Measurements from ENCODE around the gene ITCH. TPM values are rescaled to one million over a fixed set of nuclear protein-coding genes. Genes with fewer than 3 reads are reported as not detected.

The ITCH gene
- polyA plus RNA-seq, 1 donor from 2014 or later: 39.5 TPM

- Histone ChIP-seq H2AFZ (ENCODE audit: low read depth, low read length) (no peak overlapping the region), H3F3A (ENCODE audit: insufficient read depth, low read length, poor library complexity, severe bottlenecking) (no peaks in the 10 kb centered on the region), H3K27ac (ENCODE audit: low read length) (no peak overlapping the region), H3K4me3 (ENCODE audit: low read length) (no peak overlapping the region), H3K9me2 (ENCODE audit: insufficient read depth, low read length) (no peaks in the 10 kb centered on the region), H3K9me3 (ENCODE audit: low read length) (no peaks in the 10 kb centered on the region), H4K20me1 (ENCODE audit: insufficient read depth) (no peaks in the 10 kb centered on the region), H3K27me3 (ENCODE audit: insufficient read depth, low read depth, low read length) (no peaks in the 10 kb centered on the region), H3K36me3 (ENCODE audit: insufficient read depth, low read length) (no peaks in the 10 kb centered on the region), H3K79me2 (replicated peaks; ENCODE audit: insufficient read depth, low read length) (peaks cover 9% of the 10 kb centered on the region), H3K4me2 (ENCODE audit: low read length) (no peak overlapping the region), H3K9ac (ENCODE audit: low read length) (no peak overlapping the region)
- TF ChIP-seq RAD21 (conservative IDR thresholded peaks at IDR 0.05) (no peak), REST (IDR thresholded peaks at IDR 0.05; ENCODE audit: borderline replicate concordance) (no peak), MXI1 (conservative IDR thresholded peaks at IDR 0.05; ENCODE audit: poor library complexity, severe bottlenecking) (no peak), POLR2AphosphoS5 (IDR thresholded peaks at IDR 0.05) (no peak), CTCF (IDR thresholded peaks at IDR 0.05; ENCODE audit: poor library complexity, severe bottlenecking) (no peak), SMC3 (conservative IDR thresholded peaks at IDR 0.05; ENCODE audit: poor library complexity) (no peak), EZH2 (IDR thresholded peaks at IDR 0.05; ENCODE audit: borderline replicate concordance, insufficient read depth, low read length, poor library complexity, severe bottlenecking) (no peak), TAF1 (IDR thresholded peaks at IDR 0.05; ENCODE audit: low read depth) (no peak), EP300 (conservative IDR thresholded peaks at IDR 0.05; ENCODE audit: poor library complexity, severe bottlenecking) (no peak)
These were observed 40.2 kb downstream of the ITCH start for GRCh38 chr20:34403063-34403827.

GRCh38 chr20:34403908-34404307 lies 40.8 kb downstream of the ITCH start:
- no peak overlapping the region for H3K27ac ChIP-seq (ENCODE audit: low read length)
- H3K79me2 ChIP-seq (replicated peaks; ENCODE audit: insufficient read depth, low read length): peaks cover 6% of the 10 kb centered on the region

More at GRCh38 chr20:34403908-34404307, 40.8 kb downstream of the ITCH start:
- H3K9ac ChIP-seq (ENCODE audit: low read length): no peak overlapping the region
- no peaks in the 10 kb centered on the region for H3K36me3 ChIP-seq (ENCODE audit: insufficient read depth, low read length)
- H3K4me3 ChIP-seq (ENCODE audit: low read length): no peak overlapping the region
- H2AFZ ChIP-seq (ENCODE audit: low read depth, low read length): no peak overlapping the region
- H3K9me2 ChIP-seq (ENCODE audit: insufficient read depth, low read length): no peaks in the 10 kb centered on the region
- H3K9me3 ChIP-seq (ENCODE audit: low read length): no peaks in the 10 kb centered on the region
- no peaks in the 10 kb centered on the region for H3F3A ChIP-seq (ENCODE audit: insufficient read depth, low read length, poor library complexity, severe bottlenecking)
- H3K27me3 ChIP-seq (ENCODE audit: insufficient read depth, low read depth, low read length): no peaks in the 10 kb centered on the region
- H3K4me2 ChIP-seq (ENCODE audit: low read length): no peak overlapping the region
- no peaks in the 10 kb centered on the region for H4K20me1 ChIP-seq (ENCODE audit: insufficient read depth)
- TF ChIP-seq MXI1 (conservative IDR thresholded peaks at IDR 0.05; ENCODE audit: poor library complexity, severe bottlenecking): no peak
- no peak for TF ChIP-seq RAD21 (conservative IDR thresholded peaks at IDR 0.05)
- TF ChIP-seq EP300 (conservative IDR thresholded peaks at IDR 0.05; ENCODE audit: poor library complexity, severe bottlenecking): no peak
- TF ChIP-seq SMC3 (conservative IDR thresholded peaks at IDR 0.05; ENCODE audit: poor library complexity): no peak
- no peak for TF ChIP-seq TAF1 (IDR thresholded peaks at IDR 0.05; ENCODE audit: low read depth)
- no peak for TF ChIP-seq REST (IDR thresholded peaks at IDR 0.05; ENCODE audit: borderline replicate concordance)

All from neural cell (in vitro differentiated cells).